Esophagus squamous epithelium (tissue), 5 donors: Measurements from ENCODE around the gene CIZ1. TPM values are rescaled to one million over a fixed set of nuclear protein-coding genes. Genes with fewer than 3 reads are reported as not detected.

ENCODE experiments used
- DNase-seq: peaks from one replicate; lab custom pipeline; 2025; lab: John Stamatoyannopoulos, UW
- H3K27ac ChIP-seq, 4 donors: fragments of 200-600 bp; sonication (generic); one replicate each; pipeline ENCODE4 v1.5.1; 2016 to 2019; ENCODE audit warnings: mild to moderate bottlenecking in 1 of 4
- H3K27me3 ChIP-seq, 4 donors: fragments of 200-600 bp; sonication (generic); 1 replicate in 3 of 4; 2 replicates in 1 of 4; pipeline versions ENCODE4 v1.5.1 to v1.6.0; 2017 to 2021; ENCODE audit warnings: antibody characterized with exemption in 1 of 4
- H3K36me3 ChIP-seq, 3 donors: fragments of 200-600 bp; sonication (generic); one replicate each; pipeline ENCODE4 v1.5.1; 2016 to 2019
- H3K4me1 ChIP-seq, 3 donors: fragments of 200-600 bp; sonication (generic); one replicate each; pipeline ENCODE4 v1.5.1; 2017 to 2019
- H3K4me3 ChIP-seq, 4 donors: fragments of 200-600 bp; sonication (generic); 1 replicate in 3 of 4; 2 replicates in 1 of 4; pipeline ENCODE4 v1.5.1; 2016 to 2019; ENCODE audit warnings: mild to moderate bottlenecking in 2 of 4, moderate library complexity in 1 of 4
- H3K9me3 ChIP-seq, 3 donors: fragments of 200-600 bp; sonication (generic); one replicate each; pipeline ENCODE4 v1.5.1; 2016 to 2019
- POLR2A ChIP-seq, 4 donors: fragments of 450-650 bp; IDR thresholded peaks; one replicate each; pipeline ENCODE4 v1.6.1; 2017; ENCODE audit warnings: antibody characterized with exemption in 4 of 4, mild to moderate bottlenecking in 4 of 4, moderate library complexity in 3 of 4
- WGBS, 2 donors: methylation state at CpG; one replicate each; pipeline ENCODE4 v1.1.5; 2018; 5-methylcytosine and 5-hydroxymethylcytosine counted together
- intact Hi-C: fragments of 100-400 bp; cut with DNase I; formaldehyde crosslinking; loops from one replicate; pipeline ENCODE4 v1.15.0; 2022
- total RNA-seq, 4 donors: library from RNA; depleted of rRNA; stranded (reverse); fragments of >200 nt; gene quantifications; one replicate each; pipeline ENCODE4 v1.1.0, GENCODE V29; 2016
- TF ChIP-seq, protein P1 (sequence below), 6 experiments: fragments of 450-650 bp in 4 of 6; fragments of 200-600 bp in 2 of 6; sonication (generic) in 2 of 6; IDR thresholded peaks; one replicate each; pipeline ENCODE4 v1.5.1; 2016 to 2019; ENCODE audit warnings: antibody characterized with exemption in 6 of 6, mild to moderate bottlenecking in 4 of 6, moderate library complexity in 4 of 6
- donor health status: DM: yes; HTN: yes; CAD: no.

Gene CIZ1
- total RNA-seq, 4 donors from 2014 or later = 31.0 to 74.6 (median 43.7) TPM

DNA sequence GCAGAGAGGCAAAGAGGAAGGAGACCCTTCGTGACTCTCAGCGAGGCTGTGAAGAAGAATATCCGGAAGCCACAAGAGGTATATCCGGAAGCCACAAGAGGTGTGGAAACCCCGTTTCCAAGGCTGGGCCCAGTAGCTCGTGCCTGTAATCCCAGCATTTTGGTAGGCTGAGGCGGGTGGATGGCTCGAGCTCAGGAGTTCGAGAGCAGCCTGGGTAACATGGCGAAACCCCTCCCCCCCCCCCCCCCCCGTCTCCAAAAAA, 31.9 kb downstream of the CIZ1 start:
- WGBS, 2 donors = 28 to 35% methylated on average over 6 to 10 of the region's 11 CpGs

DNA sequence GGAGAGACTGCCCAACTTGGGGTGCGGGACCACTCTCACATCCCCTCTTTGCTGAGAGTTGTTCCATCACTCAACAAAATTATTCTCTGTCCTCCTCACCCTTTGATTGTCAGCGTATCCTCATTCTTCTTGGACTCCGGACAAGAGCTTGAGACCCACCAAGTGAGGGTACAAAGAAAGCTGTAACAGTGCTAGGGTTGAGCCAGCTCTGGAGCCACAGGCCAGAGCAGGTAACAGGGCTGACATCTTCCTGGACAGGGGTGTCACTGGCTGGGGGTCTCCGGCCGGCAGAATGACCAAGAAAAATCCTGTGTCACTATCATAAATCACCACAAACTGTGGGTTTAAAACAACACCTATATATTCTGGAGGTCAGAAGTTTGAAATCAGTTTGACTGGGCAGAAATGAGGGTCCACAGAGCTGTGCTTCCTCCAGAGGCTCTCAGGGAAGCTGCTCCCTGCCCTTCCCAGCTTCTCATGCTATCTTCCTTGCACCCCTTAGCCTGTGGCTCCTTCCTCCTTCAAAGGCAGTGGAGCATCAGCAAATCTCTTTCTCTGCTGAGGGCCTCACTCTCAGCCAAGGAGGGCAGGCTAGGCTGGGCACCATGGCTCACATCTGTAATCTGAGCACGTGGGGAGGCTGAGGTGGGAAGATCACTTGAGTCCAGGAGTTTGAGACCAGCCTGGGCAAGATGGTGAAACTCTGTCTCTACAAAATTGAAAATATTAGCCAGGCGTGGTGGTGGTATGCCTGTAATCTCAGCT, 35.5 kb downstream of the CIZ1 start:
- no peaks in the 10 kb centered on the region for H3K9me3 ChIP-seq
- H3K36me3 ChIP-seq = no peaks in the 10 kb centered on the region
- no peak overlapping the region for H3K4me3 ChIP-seq
- H3K27ac ChIP-seq = no peak overlapping the region
- H3K4me1 ChIP-seq = peaks cover 6 to 19% (median 15%) of the 10 kb centered on the region in 3 donors
- DNase-seq = no peak
- 83 to 95% methylated on average over 3 to 4 of the region's 7 CpGs for WGBS, 2 donors
- TF ChIP-seq, protein P1, sequence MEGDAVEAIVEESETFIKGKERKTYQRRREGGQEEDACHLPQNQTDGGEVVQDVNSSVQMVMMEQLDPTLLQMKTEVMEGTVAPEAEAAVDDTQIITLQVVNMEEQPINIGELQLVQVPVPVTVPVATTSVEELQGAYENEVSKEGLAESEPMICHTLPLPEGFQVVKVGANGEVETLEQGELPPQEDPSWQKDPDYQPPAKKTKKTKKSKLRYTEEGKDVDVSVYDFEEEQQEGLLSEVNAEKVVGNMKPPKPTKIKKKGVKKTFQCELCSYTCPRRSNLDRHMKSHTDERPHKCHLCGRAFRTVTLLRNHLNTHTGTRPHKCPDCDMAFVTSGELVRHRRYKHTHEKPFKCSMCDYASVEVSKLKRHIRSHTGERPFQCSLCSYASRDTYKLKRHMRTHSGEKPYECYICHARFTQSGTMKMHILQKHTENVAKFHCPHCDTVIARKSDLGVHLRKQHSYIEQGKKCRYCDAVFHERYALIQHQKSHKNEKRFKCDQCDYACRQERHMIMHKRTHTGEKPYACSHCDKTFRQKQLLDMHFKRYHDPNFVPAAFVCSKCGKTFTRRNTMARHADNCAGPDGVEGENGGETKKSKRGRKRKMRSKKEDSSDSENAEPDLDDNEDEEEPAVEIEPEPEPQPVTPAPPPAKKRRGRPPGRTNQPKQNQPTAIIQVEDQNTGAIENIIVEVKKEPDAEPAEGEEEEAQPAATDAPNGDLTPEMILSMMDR (IDR thresholded peaks at IDR 0.05) = no peak
- TF ChIP-seq POLR2A (IDR thresholded peaks at IDR 0.05) = no peak
- intact Hi-C loops = no loop called here
- H3K27me3 ChIP-seq = no peaks in the 10 kb centered on the region

More for the DNA sequence above, 31.9 kb downstream of the CIZ1 start:
- Histone ChIP-seq H3K4me1 (peaks cover 11 to 40% (median 15%) of the 10 kb centered on the region in 3 donors), H3K27me3 (no peaks in the 10 kb centered on the region), H3K27ac (peak overlapping the region; percentile 81 to 90 (median 88)), H3K36me3 (peaks cover 0 to 25% (median 9%) of the 10 kb centered on the region in 3 donors), H3K4me3 (peak overlapping the region; percentile 59 to 89 (median 68)), H3K9me3 (no peaks in the 10 kb centered on the region)
- DNase-seq = no peak
- TF ChIP-seq, protein P1 (IDR thresholded peaks at IDR 0.05) = no peak
- TF ChIP-seq POLR2A (IDR thresholded peaks at IDR 0.05) = no peak
- intact Hi-C loops = no loop called here

DNA sequence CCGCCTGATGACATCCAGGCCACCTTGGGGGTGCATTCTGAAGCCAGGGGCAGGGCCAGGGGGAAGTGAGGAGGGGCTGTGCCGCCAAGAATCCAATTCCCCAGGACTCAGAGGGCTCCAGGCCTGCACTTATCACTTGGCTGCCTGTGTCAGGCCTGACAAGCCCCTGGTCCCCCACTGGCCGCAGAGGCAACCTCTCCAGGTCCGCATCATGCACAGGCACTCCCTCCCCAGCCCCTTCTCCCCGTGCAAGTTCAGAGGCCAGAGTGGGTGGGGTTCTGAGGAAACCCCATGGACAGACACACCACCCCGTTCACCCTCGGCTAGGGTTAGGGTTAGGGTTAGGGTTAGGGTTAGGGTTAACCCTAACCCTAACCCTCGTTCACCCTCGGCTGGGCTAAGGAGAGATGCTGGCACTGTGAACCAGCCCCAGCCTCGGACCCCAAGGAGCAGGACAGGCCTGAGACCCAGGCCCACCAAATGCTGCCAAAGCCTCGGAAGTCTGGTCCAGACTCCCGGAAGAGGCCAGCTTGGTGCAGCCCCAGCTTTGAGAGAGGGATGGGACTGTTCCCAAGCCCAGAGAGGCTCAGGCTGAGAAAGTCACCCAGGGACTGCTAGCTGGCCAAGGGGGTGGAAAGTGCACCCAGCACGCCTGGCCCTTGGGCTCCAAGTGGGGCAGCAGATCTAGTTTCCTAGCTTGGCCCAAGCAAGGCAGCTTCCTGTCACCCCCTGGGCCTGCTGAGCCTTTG, 37.3 kb downstream of the CIZ1 start:
- no peaks in the 10 kb centered on the region for H3K36me3 ChIP-seq
- WGBS, 2 donors = 80 to 84% methylated on average over 1 to 6 of the region's 13 CpGs
- TF ChIP-seq, protein P1 (IDR thresholded peaks at IDR 0.05) = no peak
- no peak for TF ChIP-seq POLR2A (IDR thresholded peaks at IDR 0.05)
- DNase-seq = no peak
- no peak overlapping the region for H3K4me3 ChIP-seq
- H3K9me3 ChIP-seq = no peaks in the 10 kb centered on the region
- H3K27me3 ChIP-seq = no peaks in the 10 kb centered on the region
- no peak overlapping the region for H3K27ac ChIP-seq
- peaks cover 10 to 22% (median 14%) of the 10 kb centered on the region in 3 donors for H3K4me1 ChIP-seq
- intact Hi-C loops = no loop called here

DNA sequence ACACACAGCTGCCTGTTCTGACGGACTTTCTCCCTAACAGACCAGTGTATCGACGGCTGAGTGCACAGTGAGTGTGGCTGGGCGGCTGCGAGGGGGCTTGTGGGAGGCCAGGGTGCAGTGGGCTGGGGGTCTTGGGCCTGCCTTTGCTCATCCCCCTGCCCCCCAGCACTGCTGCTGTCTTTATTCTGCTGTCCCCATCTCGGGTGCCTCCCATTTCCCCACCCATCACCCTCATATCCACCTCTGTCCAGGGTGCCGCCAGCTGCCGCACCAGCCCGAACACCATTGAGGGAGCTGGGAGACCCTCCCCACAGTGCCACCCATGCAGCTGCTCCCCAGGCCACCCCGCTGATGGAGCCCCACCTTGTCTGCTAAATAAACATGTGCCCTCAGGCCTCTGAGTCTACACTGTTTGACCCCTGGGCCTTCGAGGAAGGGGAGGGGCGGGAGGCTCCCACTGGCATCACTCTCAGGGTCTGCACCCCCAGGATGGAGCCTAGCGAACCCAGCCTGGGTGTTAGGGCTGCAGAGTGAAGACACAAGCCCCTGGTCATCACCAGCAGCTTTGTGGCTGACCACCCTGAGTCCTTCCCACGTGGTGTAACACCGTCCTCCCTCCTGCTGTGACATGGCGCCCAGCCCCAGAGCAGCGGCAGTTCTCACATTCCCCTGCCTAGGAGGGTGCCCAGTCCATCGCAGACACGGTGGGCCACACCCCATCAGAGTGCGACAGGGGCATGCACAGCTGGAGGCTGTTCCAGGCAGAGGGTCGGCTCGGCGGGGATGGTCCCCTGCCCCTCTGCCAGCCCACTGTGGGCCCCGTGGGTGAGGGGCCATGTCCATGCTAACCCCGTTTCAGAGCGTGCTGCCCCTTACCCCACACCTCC, 38.1 kb downstream of the CIZ1 start:
- no peak for DNase-seq
- intact Hi-C loops = no loop called here
- H3K4me3 ChIP-seq = no peak overlapping the region
- H3K27ac ChIP-seq = no peak overlapping the region
- WGBS, 2 donors = 83 to 91% methylated on average over 4 to 5 of the region's 26 CpGs
- peaks cover 16 to 29% (median 21%) of the 10 kb centered on the region in 3 donors for H3K4me1 ChIP-seq
- no peaks in the 10 kb centered on the region for H3K27me3 ChIP-seq
- no peaks in the 10 kb centered on the region for H3K36me3 ChIP-seq
- no peak for TF ChIP-seq POLR2A (IDR thresholded peaks at IDR 0.05)
- TF ChIP-seq, protein P1 (IDR thresholded peaks at IDR 0.05) = no peak
- no peaks in the 10 kb centered on the region for H3K9me3 ChIP-seq
